ENCODE results near the gene ASAP2. TPM values are rescaled to one million over a fixed set of nuclear protein-coding genes. Genes with fewer than 3 reads are reported as not detected.

Gene ASAP2
- total and polyA plus RNA-seq, 2 donors (not counting 1 experiment from before 2014, with no cell fraction given) = 0.04 TPM; not detected in 1

DNA sequence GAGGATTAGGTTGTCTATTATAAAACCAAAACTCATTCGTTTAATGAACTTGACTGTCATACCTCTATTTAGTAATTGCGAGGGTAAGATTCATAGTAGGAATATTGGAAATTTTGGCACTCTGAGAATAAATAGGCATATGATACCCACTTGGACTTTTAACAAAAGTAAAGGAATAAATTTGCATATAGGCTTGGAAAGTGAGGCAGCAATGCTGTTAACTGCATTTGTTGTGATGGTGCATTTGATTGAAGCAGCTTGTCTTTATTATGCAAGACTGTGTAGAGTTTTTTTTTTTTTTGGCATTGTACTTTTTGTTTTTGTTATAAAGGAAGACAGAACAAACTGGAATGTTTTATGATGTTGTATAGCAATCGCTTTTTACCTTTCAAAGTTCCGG, 197.8 kb downstream of the ASAP2 start:
- ATAC-seq (ENCODE audit: low read depth) (no peak), DNase-seq (no peak)
- Histone ChIP-seq H4K20me1 (ENCODE audit: control insufficient read depth, insufficient read depth, low read length, poor library complexity, severe bottlenecking) (no peaks in the 10 kb centered on the region), H3K27ac (ENCODE audit: low read length in 2 of 2) (no peak overlapping the region), H3K9me3 (ENCODE audit: control extremely low read depth in 1 of 3, control insufficient read depth in 2 of 3, insufficient read depth in 1 of 3, low read length in 2 of 3) (no peaks in the 10 kb centered on the region), H3K4me1 (ENCODE audit: control insufficient read depth in 2 of 2, insufficient read depth in 2 of 2, low read length in 2 of 2) (no peaks in the 10 kb centered on the region), H3K27me3 (replicated peaks in 1 of 4; ENCODE audit: control extremely low read depth in 1 of 4, control insufficient read depth in 3 of 4, insufficient read depth in 4 of 4, low read length in 3 of 4) (no peaks in the 10 kb centered on the region), H3K4me3 (ENCODE audit: control extremely low read depth in 1 of 5, extremely low read depth in 1 of 5, insufficient read depth in 1 of 5, low read depth in 2 of 5, low read length in 4 of 5) (no peak overlapping the region), H2AFZ (ENCODE audit: insufficient read depth, low read depth, low read length, poor library complexity, severe bottlenecking) (no peak overlapping the region), H3K36me3 (replicated peaks in 1 of 2; ENCODE audit: control extremely low read depth in 1 of 2, control insufficient read depth in 1 of 2, extremely low read depth in 1 of 2, insufficient read depth in 2 of 2, low read length in 1 of 2) (peaks cover 13 to 28% of the 10 kb centered on the region in 2 experiments), H3K9ac (ENCODE audit: low read length) (no peak overlapping the region), H3K4me2 (replicated peaks; ENCODE audit: low read depth, low read length, poor library complexity, severe bottlenecking) (no peak overlapping the region), H3K79me2 (ENCODE audit: control insufficient read depth, insufficient read depth, low read length) (no peaks in the 10 kb centered on the region)
- intact Hi-C loops (cut with micrococcal nuclease) = no loop called here
- ChIA-PET CTCF (no interaction called here), POLR2A (no interaction called here)
- Mint-ChIP-seq H3K4me3 (no peak overlapping the region), H3K27me3 (peaks cover 4% of the 10 kb centered on the region), H3K4me1 (no peaks in the 10 kb centered on the region), H3K9me3 (ENCODE audit: insufficient read depth) (no peaks in the 10 kb centered on the region), H3K27ac (no peak overlapping the region)
- WGBS (ENCODE audit: insufficient coverage) = no CpG with 5 or more reads among the region's 4 CpGs
- TF ChIP-seq EZH2 (IDR thresholded peaks at IDR 0.05; ENCODE audit: borderline replicate concordance, insufficient read depth, low read depth, low read length, poor library complexity, severe bottlenecking) = no peak
- TF ChIP-seq, protein P1, sequence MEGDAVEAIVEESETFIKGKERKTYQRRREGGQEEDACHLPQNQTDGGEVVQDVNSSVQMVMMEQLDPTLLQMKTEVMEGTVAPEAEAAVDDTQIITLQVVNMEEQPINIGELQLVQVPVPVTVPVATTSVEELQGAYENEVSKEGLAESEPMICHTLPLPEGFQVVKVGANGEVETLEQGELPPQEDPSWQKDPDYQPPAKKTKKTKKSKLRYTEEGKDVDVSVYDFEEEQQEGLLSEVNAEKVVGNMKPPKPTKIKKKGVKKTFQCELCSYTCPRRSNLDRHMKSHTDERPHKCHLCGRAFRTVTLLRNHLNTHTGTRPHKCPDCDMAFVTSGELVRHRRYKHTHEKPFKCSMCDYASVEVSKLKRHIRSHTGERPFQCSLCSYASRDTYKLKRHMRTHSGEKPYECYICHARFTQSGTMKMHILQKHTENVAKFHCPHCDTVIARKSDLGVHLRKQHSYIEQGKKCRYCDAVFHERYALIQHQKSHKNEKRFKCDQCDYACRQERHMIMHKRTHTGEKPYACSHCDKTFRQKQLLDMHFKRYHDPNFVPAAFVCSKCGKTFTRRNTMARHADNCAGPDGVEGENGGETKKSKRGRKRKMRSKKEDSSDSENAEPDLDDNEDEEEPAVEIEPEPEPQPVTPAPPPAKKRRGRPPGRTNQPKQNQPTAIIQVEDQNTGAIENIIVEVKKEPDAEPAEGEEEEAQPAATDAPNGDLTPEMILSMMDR (IDR thresholded peaks at IDR 0.05) = no peak

DNA sequence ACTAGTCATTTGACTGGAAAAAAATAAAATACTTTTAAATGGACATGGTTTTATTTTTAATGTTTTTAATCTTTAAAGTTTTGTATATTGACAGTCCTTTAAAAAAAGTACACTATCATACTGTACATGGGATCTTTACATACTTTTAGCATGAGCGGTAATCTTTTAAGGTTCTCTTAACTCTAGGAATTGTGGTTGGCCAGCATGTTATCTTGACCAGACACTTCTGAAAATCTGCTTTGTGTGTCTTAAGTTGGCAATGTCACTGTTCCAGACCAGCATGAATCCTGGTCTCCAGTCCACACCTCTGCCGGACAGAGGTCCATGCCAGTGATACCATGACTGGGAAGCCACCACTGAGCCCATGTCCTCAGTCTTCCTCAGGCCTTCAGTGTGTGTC, 199.0 kb downstream of the ASAP2 start:
- Histone ChIP-seq H3K4me1 (ENCODE audit: control insufficient read depth in 2 of 2, insufficient read depth in 2 of 2, low read length in 2 of 2) (peaks cover 0 to 3% of the 10 kb centered on the region in 2 donors), H3K4me3 (ENCODE audit: control extremely low read depth in 1 of 5, extremely low read depth in 1 of 5, insufficient read depth in 1 of 5, low read depth in 2 of 5, low read length in 4 of 5) (no peak overlapping the region), H3K27me3 (replicated peaks in 1 of 4; ENCODE audit: control extremely low read depth in 1 of 4, control insufficient read depth in 3 of 4, insufficient read depth in 4 of 4, low read length in 3 of 4) (no peaks in the 10 kb centered on the region), H4K20me1 (ENCODE audit: control insufficient read depth, insufficient read depth, low read length, poor library complexity, severe bottlenecking) (no peaks in the 10 kb centered on the region), H3K4me2 (replicated peaks; ENCODE audit: low read depth, low read length, poor library complexity, severe bottlenecking) (no peak overlapping the region), H3K79me2 (ENCODE audit: control insufficient read depth, insufficient read depth, low read length) (no peaks in the 10 kb centered on the region), H3K9ac (ENCODE audit: low read length) (no peak overlapping the region), H2AFZ (ENCODE audit: insufficient read depth, low read depth, low read length, poor library complexity, severe bottlenecking) (no peak overlapping the region), H3K27ac (ENCODE audit: low read length in 2 of 2) (no peak overlapping the region), H3K9me3 (ENCODE audit: control extremely low read depth in 1 of 3, control insufficient read depth in 2 of 3, insufficient read depth in 1 of 3, low read length in 2 of 3) (no peaks in the 10 kb centered on the region), H3K36me3 (replicated peaks in 1 of 2; ENCODE audit: control extremely low read depth in 1 of 2, control insufficient read depth in 1 of 2, extremely low read depth in 1 of 2, insufficient read depth in 2 of 2, low read length in 1 of 2) (peaks cover 13 to 33% of the 10 kb centered on the region in 2 experiments)
- ChIA-PET POLR2A (no interaction called here), CTCF (no interaction called here)
- H3K27me3 Mint-ChIP-seq = peaks cover 1% of the 10 kb centered on the region
- H3K4me3 Mint-ChIP-seq = no peak overlapping the region
- DNase-seq (no peak), ATAC-seq (ENCODE audit: low read depth) (no peak)
- WGBS (ENCODE audit: insufficient coverage) = 100% methylated on average over 1 of the region's 2 CpGs
- intact Hi-C loops (cut with micrococcal nuclease) = no loop called here
- no peaks in the 10 kb centered on the region for H3K4me1 Mint-ChIP-seq
- H3K9me3 Mint-ChIP-seq (ENCODE audit: insufficient read depth) = no peaks in the 10 kb centered on the region
- TF ChIP-seq EZH2 (IDR thresholded peaks at IDR 0.05; ENCODE audit: borderline replicate concordance, insufficient read depth, low read depth, low read length, poor library complexity, severe bottlenecking) = no peak
- TF ChIP-seq, protein P1 (IDR thresholded peaks at IDR 0.05) = no peak
- H3K27ac Mint-ChIP-seq = no peak overlapping the region
